HG03571 (cell line): ENCODE measurements around the gene GPR12.

Experiments
- ATAC-seq: cut with Tn5 transposase; IDR thresholded peaks from one replicate; pipeline ENCODE4 v1.9.1; 2021; ENCODE audit not compliant: unreplicated experiment

The GPR12 gene

GRCh38 chr13:26759907-26760831 lies at the start of gene GPR12:
Gene GPR12, minus strand, starts transcription at chr13:26760786. Its CDS starts 959 bp downstream, at chr13:26759827.
- ATAC-seq, result no peak

- ATAC-seq, result no peak
These were observed 49.5 kb upstream of the GPR12 start for GRCh38 chr13:26810095-26810494.

- ATAC-seq, result no peak
These were observed 46.3 kb upstream of the GPR12 start for GRCh38 chr13:26806891-26807290.

GRCh38 chr13:26787961-26788360 lies 27.4 kb upstream of the GPR12 start:
- no peak for ATAC-seq

GRCh38 chr13:26786651-26787295 lies 26.2 kb upstream of the GPR12 start:
- ATAC-seq, result no peak

- ATAC-seq, result no peak
These were observed 25.4 kb upstream of the GPR12 start for GRCh38 chr13:26785838-26786630.

- ATAC-seq, result no peak
These were observed 24.4 kb upstream of the GPR12 start for GRCh38 chr13:26784704-26785639.

- no peak for ATAC-seq
These were observed 19.8 kb upstream of the GPR12 start for GRCh38 chr13:26780411-26780810.

- no peak for ATAC-seq
These were observed 18.7 kb upstream of the GPR12 start for GRCh38 chr13:26779321-26779720.

GRCh38 chr13:26772531-26772930 lies 11.9 kb upstream of the GPR12 start:
- no peak for ATAC-seq

- no peak for ATAC-seq
These were observed 11.2 kb upstream of the GPR12 start for GRCh38 chr13:26771796-26772195.

- ATAC-seq, result no peak
These were observed 2.3 kb upstream of the GPR12 start for GRCh38 chr13:26762745-26763345.

- no peak for ATAC-seq
These were observed 421 bp upstream of the GPR12 start for GRCh38 chr13:26760832-26761582.

- no peak for ATAC-seq
These were observed 1.2 kb downstream of the GPR12 start for GRCh38 chr13:26759249-26759906.

GRCh38 chr13:26758496-26759157 lies 2.0 kb downstream of the GPR12 start:
- no peak for ATAC-seq

- ATAC-seq, result no peak
These were observed 3.6 kb downstream of the GPR12 start for GRCh38 chr13:26756961-26757360.

- no peak for ATAC-seq
These were observed 7.9 kb downstream of the GPR12 start for GRCh38 chr13:26752671-26753070.

- no peak for ATAC-seq
These were observed 10.7 kb downstream of the GPR12 start for GRCh38 chr13:26749905-26750304.
